Activated T-cell treated with anti-CD3 and anti-CD28 coated beads, Interleukin-2, amount 50 U/mL, for 4 hours (primary cell): ENCODE measurements around the gene ARF1. TPM values are rescaled to one million over a fixed set of nuclear protein-coding genes. Genes with fewer than 3 reads are reported as not detected.
A peak's percentile ranks its signal among the peaks of the same experiment; 100 is the strongest.

Experiments used
- ATAC-seq, 2 donors: fragments of 200-7000 bp; cut with Tn5 transposase; one replicate each; pipeline ENCODE4 v1.10.0; 2021
- DNase-seq: peaks from one replicate; pipeline ENCODE4 v3.0.0-alpha.2; 2020
- H3K27me3 Mint-ChIP-seq: one replicate; pipeline ENCODE4 v1.8.0; 2021; ENCODE audit warnings: low read depth, mixed read lengths
- H3K36me3 Mint-ChIP-seq: one replicate; pipeline ENCODE4 v1.8.0; 2022; ENCODE audit warnings: mixed read lengths; ENCODE audit not compliant: insufficient read depth
- H3K4me1 Mint-ChIP-seq: one replicate; pipeline ENCODE4 v1.8.0; 2021; ENCODE audit warnings: low read depth, mixed read lengths
- H3K4me3 Mint-ChIP-seq: one replicate; pipeline ENCODE4 v1.8.0; 2021; ENCODE audit warnings: mild to moderate bottlenecking, moderate library complexity, mixed read lengths
- H3K9me3 Mint-ChIP-seq: one replicate; pipeline ENCODE4 v1.8.0; 2021; ENCODE audit warnings: mixed read lengths
- total RNA-seq, 3 donors: library from RNA; stranded (reverse); gene quantifications; one replicate each; pipeline ENCODE4 v1.2.1, GENCODE V29; 2021

Gene ARF1
- total RNA-seq, 3 donors from 2014 or later = 404 to 411 (median 408) TPM

DNA sequence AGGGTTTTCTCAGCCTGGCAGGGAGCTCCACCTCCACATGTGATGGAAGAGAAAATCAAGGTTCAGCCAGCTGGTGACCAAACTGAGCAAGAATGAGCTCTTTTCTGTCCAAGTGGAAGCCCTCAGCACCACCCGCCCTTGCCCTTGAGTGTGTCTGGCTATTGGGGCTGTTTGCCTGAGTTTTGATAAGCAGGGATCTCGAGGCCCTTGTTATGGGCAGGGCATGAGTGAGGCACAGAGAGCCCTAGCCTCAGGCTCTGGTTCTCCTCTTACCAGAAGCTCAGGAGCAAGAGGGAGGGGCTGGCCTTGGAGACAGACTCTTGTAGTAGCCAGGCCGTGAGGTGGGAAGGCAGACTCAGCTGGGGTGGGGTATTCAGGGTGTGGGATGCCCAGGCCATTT lies 37.5 kb upstream of the ARF1 start:
- H3K27me3 Mint-ChIP-seq = peaks cover 5% of the 10 kb centered on the region
- no peaks in the 10 kb centered on the region for H3K9me3 Mint-ChIP-seq
- no peaks in the 10 kb centered on the region for H3K4me1 Mint-ChIP-seq
- ATAC-seq = no peak
- H3K36me3 Mint-ChIP-seq = no peaks in the 10 kb centered on the region
- no peak for DNase-seq
- H3K4me3 Mint-ChIP-seq = no peak overlapping the region

DNA sequence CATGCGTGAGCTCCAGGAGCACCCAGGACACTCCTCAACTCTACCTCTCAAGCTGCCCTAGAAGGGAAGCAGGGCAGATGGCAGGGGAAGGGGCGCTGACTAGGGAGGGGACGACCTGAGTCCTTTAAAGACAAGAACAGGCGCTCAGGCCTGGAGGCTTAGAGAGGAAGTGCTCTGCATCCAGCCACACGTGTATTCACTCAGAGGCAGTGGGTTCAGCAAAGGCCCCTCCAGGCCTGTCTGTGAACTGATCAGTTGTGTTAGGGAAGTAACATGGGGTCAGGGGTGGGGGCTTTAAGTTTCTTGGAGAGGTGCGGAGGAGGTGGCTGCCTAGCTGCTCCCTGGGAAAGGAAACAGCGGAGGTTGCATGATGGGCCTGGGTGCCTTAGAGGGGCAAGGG lies 37.1 kb upstream of the ARF1 start:
- ATAC-seq = no peak
- Mint-ChIP-seq H3K9me3 (no peaks in the 10 kb centered on the region), H3K36me3 (no peaks in the 10 kb centered on the region), H3K4me1 (no peaks in the 10 kb centered on the region), H3K27me3 (peaks cover 2% of the 10 kb centered on the region), H3K4me3 (no peak overlapping the region)
- no peak for DNase-seq

GRCh38 chr1:228045871-228046270 lies 36.6 kb upstream of the ARF1 start:
- H3K4me3 Mint-ChIP-seq = no peak overlapping the region
- H3K27me3 Mint-ChIP-seq = peaks cover 2% of the 10 kb centered on the region
- no peak for ATAC-seq
- no peak for DNase-seq
- H3K4me1 Mint-ChIP-seq = no peaks in the 10 kb centered on the region
- H3K36me3 Mint-ChIP-seq = no peaks in the 10 kb centered on the region
- no peaks in the 10 kb centered on the region for H3K9me3 Mint-ChIP-seq

DNA sequence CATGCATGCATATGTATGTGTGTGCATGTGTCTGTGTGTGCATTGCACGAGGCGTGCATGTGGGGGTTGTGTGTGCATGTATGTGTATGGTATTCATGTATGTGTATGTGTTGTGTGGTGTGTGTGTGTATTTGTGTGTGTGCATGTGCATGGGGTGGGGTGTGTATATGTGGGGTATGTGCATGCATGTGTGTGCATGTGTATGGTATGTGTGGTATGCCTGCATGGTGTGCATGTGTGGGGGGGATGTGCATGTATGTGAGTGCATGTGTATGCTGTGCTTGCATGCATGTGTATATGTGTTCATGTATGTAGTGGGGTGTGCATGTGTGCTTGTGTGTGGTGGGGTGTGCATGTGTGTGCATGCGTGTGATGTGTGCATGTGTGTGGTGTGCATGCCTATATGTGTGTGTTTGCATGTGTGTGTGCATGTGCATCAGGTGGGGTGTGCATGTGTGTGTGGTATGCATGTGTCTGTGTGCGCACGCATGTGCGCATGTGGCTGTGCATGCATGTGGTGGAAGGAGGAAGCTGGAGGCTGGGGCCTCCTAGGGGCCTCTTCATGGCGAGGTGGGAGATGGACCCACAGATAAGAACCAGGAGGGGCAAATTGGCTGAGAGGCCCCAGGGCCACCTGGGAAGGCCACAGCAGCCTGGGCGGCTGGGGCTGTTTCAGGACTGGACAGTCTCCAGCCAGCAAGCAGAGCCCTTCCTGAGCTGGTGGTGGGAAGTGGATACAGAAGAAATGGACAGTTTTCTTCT lies 35.9 kb upstream of the ARF1 start:
- no peak for DNase-seq
- H3K27me3 Mint-ChIP-seq = peaks cover 5% of the 10 kb centered on the region
- ATAC-seq = no peak
- H3K4me1 Mint-ChIP-seq = no peaks in the 10 kb centered on the region
- no peak overlapping the region for H3K4me3 Mint-ChIP-seq
- H3K36me3 Mint-ChIP-seq = no peaks in the 10 kb centered on the region
- H3K9me3 Mint-ChIP-seq = no peaks in the 10 kb centered on the region

DNA sequence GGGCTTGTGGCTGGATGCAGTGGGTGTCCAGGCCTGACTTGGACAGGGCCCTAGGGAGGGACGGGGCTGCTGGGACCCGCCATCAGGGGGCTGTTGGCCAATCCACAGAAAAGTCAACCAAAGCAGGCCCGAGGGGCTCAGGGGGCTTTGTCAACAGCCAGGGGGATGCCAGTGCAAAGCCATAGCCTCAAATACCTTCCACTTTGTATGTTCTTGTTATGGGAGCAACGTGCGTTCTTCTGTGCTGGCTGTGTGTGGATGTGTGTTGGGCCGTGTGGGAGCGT lies 35.4 kb upstream of the ARF1 start:
- ATAC-seq (no peak), DNase-seq (no peak)
- Mint-ChIP-seq H3K27me3 (peaks cover 6% of the 10 kb centered on the region), H3K36me3 (no peaks in the 10 kb centered on the region), H3K4me1 (no peaks in the 10 kb centered on the region), H3K4me3 (no peak overlapping the region), H3K9me3 (no peaks in the 10 kb centered on the region)

- Mint-ChIP-seq H3K27me3 (peaks cover 13% of the 10 kb centered on the region), H3K36me3 (no peaks in the 10 kb centered on the region), H3K4me3 (no peak overlapping the region), H3K4me1 (no peaks in the 10 kb centered on the region), H3K9me3 (no peaks in the 10 kb centered on the region)
- DNase-seq (no peak), ATAC-seq (no peak)
These were observed 34.4 kb upstream of the ARF1 start for GRCh38 chr1:228048120-228048519.

- Mint-ChIP-seq H3K4me1 (no peaks in the 10 kb centered on the region), H3K36me3 (no peaks in the 10 kb centered on the region)
These were observed 33.7 kb upstream of the ARF1 start for GRCh38 chr1:228048659-228049298.

GRCh38 chr1:228050571-228051231 lies 31.8 kb upstream of the ARF1 start:
- Mint-ChIP-seq H3K27me3 (peaks cover 17% of the 10 kb centered on the region), H3K9me3 (no peaks in the 10 kb centered on the region), H3K36me3 (no peaks in the 10 kb centered on the region), H3K4me1 (no peaks in the 10 kb centered on the region), H3K4me3 (no peak overlapping the region)
- no peak for DNase-seq
- ATAC-seq = no peak

More at GRCh38 chr1:228048659-228049298, 33.7 kb upstream of the ARF1 start:
- ATAC-seq (no peak), DNase-seq (no peak)
- Mint-ChIP-seq H3K9me3 (no peaks in the 10 kb centered on the region), H3K27me3 (peaks cover 17% of the 10 kb centered on the region), H3K4me3 (no peak overlapping the region)

DNA sequence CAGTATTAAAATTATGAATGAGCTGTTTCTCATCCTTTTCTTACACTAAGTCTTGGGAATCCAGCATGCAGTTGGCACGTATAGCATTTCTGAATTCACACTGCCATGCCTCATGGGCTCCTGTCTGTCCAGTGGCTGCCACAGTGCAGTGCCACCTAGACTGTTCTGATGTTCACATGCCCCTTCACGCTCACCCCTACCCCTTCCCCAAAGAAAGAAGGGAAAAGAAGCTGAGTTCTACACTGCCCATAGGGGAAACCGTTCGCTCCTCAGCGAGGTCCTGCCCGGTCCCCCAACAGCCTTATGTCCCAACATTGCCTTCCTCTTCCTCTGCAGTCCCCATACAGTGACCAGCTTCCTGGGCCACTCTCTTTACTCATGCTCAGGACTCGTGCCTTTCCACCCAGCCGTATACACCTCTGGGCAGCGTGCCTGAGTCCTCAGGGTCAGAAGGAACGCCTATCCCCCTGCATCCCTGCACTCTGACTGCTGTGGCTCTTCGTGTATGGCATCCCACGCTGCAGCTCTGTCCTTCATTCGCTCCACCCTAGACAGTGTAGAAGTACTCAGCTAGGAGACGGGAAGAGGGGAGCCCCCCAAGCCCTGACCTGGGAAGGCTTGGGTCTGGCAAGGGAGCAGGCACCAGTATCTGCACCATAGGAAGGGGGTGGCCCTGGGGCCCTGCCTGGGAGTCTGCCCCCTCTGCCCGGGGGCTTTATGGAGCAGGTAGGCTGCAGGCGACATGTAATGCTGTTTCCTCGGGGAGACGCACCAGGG lies 24.1 kb upstream of the ARF1 start:
- Mint-ChIP-seq H3K4me3 (peak overlapping the region; percentile 16), H3K4me1 (peaks cover 14% of the 10 kb centered on the region), H3K27me3 (peaks cover 30% of the 10 kb centered on the region), H3K36me3 (no peaks in the 10 kb centered on the region), H3K9me3 (no peaks in the 10 kb centered on the region)
- no peak for DNase-seq
- ATAC-seq = no peak

DNA sequence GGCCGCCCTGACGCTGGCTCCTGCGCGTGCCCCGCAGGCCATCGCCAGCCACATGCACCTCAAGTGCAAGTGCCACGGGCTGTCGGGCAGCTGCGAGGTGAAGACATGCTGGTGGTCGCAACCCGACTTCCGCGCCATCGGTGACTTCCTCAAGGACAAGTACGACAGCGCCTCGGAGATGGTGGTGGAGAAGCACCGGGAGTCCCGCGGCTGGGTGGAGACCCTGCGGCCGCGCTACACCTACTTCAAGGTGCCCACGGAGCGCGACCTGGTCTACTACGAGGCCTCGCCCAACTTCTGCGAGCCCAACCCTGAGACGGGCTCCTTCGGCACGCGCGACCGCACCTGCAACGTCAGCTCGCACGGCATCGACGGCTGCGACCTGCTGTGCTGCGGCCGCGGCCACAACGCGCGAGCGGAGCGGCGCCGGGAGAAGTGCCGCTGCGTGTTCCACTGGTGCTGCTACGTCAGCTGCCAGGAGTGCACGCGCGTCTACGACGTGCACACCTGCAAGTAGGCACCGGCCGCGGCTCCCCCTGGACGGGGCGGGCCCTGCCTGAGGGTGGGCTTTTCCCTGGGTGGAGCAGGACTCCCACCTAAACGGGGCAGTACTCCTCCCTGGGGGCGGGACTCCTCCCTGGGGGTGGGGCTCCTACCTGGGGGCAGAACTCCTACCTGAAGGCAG lies 23.4 kb upstream of the ARF1 start:
- peak; percentile 28 for DNase-seq
- ATAC-seq = peak; percentile 61 to 62
- Mint-ChIP-seq H3K27me3 (peaks cover 26% of the 10 kb centered on the region), H3K36me3 (no peaks in the 10 kb centered on the region), H3K9me3 (no peaks in the 10 kb centered on the region), H3K4me1 (peaks cover 14% of the 10 kb centered on the region), H3K4me3 (peak overlapping the region; percentile 59)

DNA sequence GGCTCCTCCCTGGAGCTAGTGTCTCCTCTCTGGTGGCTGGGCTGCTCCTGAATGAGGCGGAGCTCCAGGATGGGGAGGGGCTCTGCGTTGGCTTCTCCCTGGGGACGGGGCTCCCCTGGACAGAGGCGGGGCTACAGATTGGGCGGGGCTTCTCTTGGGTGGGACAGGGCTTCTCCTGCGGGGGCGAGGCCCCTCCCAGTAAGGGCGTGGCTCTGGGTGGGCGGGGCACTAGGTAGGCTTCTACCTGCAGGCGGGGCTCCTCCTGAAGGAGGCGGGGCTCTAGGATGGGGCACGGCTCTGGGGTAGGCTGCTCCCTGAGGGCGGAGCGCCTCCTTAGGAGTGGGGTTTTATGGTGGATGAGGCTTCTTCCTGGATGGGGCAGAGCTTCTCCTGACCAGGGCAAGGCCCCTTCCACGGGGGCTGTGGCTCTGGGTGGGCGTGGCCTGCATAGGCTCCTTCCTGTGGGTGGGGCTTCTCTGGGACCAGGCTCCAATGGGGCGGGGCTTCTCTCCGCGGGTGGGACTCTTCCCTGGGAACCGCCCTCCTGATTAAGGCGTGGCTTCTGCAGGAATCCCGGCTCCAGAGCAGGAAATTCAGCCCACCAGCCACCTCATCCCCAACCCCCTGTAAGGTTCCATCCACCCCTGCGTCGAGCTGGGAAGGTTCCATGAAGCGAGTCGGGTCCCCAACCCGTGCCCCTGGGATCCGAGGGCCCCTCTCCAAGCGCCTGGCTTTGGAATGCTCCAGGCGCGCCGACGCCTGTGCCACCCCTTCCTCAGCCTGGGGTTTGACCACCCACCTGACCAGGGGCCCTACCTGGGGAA lies 22.7 kb upstream of the ARF1 start:
- ATAC-seq (peak; percentile 59 to 68), DNase-seq (peak; percentile 63)
- H3K4me1 Mint-ChIP-seq = peaks cover 14% of the 10 kb centered on the region
- H3K36me3 Mint-ChIP-seq = no peaks in the 10 kb centered on the region
- H3K27me3 Mint-ChIP-seq = peaks cover 29% of the 10 kb centered on the region
- H3K9me3 Mint-ChIP-seq = no peaks in the 10 kb centered on the region
- H3K4me3 Mint-ChIP-seq = peak overlapping the region; percentile 59

DNA sequence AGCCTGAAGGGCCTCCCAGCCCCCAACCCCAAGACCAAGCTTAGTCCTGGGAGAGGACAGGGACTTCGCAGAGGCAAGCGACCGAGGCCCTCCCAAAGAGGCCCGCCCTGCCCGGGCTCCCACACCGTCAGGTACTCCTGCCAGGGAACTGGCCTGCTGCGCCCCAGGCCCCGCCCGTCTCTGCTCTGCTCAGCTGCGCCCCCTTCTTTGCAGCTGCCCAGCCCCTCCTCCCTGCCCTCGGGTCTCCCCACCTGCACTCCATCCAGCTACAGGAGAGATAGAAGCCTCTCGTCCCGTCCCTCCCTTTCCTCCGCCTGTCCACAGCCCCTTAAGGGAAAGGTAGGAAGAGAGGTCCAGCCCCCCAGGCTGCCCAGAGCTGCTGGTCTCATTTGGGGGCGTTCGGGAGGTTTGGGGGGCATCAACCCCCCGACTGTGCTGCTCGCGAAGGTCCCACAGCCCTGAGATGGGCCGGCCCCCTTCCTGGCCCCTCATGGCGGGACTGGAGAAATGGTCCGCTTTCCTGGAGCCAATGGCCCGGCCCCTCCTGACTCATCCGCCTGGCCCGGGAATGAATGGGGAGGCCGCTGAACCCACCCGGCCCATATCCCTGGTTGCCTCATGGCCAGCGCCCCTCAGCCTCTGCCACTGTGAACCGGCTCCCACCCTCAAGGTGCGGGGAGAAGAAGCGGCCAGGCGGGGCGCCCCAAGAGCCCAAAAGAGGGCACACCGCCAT lies 21.9 kb upstream of the ARF1 start:
- Mint-ChIP-seq H3K4me3 (no peak overlapping the region), H3K27me3 (peaks cover 35% of the 10 kb centered on the region), H3K36me3 (no peaks in the 10 kb centered on the region), H3K4me1 (peaks cover 14% of the 10 kb centered on the region), H3K9me3 (no peaks in the 10 kb centered on the region)
- no peak for ATAC-seq
- DNase-seq = no peak
